Transverse colon (tissue), 4 donors: ENCODE results near the gene IL17RE.

Experiments
- CTCF ChIP-seq, 5 experiments: fragments of 200-600 bp in 3 of 5; fragments of 450-650 bp in 2 of 5; sonication (generic) in 3 of 5; IDR thresholded peaks; 1 replicate in 2 of 5; 2 replicates in 3 of 5; pipeline ENCODE4 v1.5.1; 2016 to 2017; ENCODE audit warnings: antibody characterized with exemption in 5 of 5, inconsistent platforms in 3 of 5, mild to moderate bottlenecking in 2 of 5, moderate library complexity in 1 of 5
- EP300 ChIP-seq: sonication (generic); formaldehyde crosslinking; IDR thresholded peaks from one replicate; pipeline ENCODE4 v1.6.1; 2017; ENCODE audit warnings: antibody characterized with exemption, low read depth
- POLR2A ChIP-seq: fragments of 450-650 bp; IDR thresholded peaks from one replicate; pipeline ENCODE4 v1.6.1; 2016; ENCODE audit warnings: antibody characterized with exemption, mild to moderate bottlenecking, moderate library complexity
- POLR2AphosphoS5 ChIP-seq, 3 donors: sonication (generic); formaldehyde crosslinking; IDR thresholded peaks; one replicate each; pipeline ENCODE4 v1.6.1; 2016; ENCODE audit warnings: antibody characterized with exemption in 3 of 3

- TF ChIP-seq CTCF (IDR thresholded peaks at IDR 0.05) (no peak), EP300 (no peak), POLR2A (no peak), POLR2AphosphoS5 (IDR thresholded peaks at IDR 0.05) (no peak)
Observed at GRCh38 chr3:9889405-9889804, 13.2 kb upstream of the IL17RE start.
